Smooth muscle cell (in vitro differentiated cells): ENCODE measurements around the gene IZUMO4. TPM values are rescaled to one million over a fixed set of nuclear protein-coding genes. Genes with fewer than 3 reads are reported as not detected.

Experiments used
- DNase-seq: peaks from one replicate; lab custom pipeline; 2025; ENCODE audit not compliant: unreplicated experiment; lab: John Stamatoyannopoulos, UW
- H2AFZ ChIP-seq: fragments of 200-600 bp; sonication (generic); 2 replicates; pipeline ENCODE4 v1.6.0; 2016; ENCODE audit warnings: antibody characterized with exemption, low read depth, mild to moderate bottlenecking
- H3F3A ChIP-seq: fragments of 200-600 bp; sonication (generic); 2 replicates; pipeline ENCODE4 v1.6.0; 2017; ENCODE audit warnings: antibody characterized with exemption, low read depth
- H3K27ac ChIP-seq: fragments of 200-600 bp; sonication (generic); 2 replicates; pipeline ENCODE4 v1.5.1; 2016; ENCODE audit warnings: low read depth, mild to moderate bottlenecking
- H3K27me3 ChIP-seq: fragments of 200-600 bp; sonication (generic); 2 replicates; pipeline ENCODE4 v1.6.1; 2016; ENCODE audit warnings: low read depth, mild to moderate bottlenecking
- H3K36me3 ChIP-seq: fragments of 200-600 bp; sonication (generic); 2 replicates; pipeline ENCODE4 v1.5.1; 2016; ENCODE audit warnings: low read depth
- H3K4me1 ChIP-seq: fragments of 200-600 bp; sonication (generic); 2 replicates; pipeline ENCODE4 v1.5.1; 2016; ENCODE audit warnings: low read depth
- H3K4me2 ChIP-seq: fragments of 200-600 bp; sonication (generic); 2 replicates; pipeline ENCODE4 v1.6.0; 2016; ENCODE audit warnings: mild to moderate bottlenecking
- H3K4me3 ChIP-seq: fragments of 200-600 bp; sonication (generic); 2 replicates; pipeline ENCODE4 v1.5.1; 2016; ENCODE audit warnings: mild to moderate bottlenecking
- H3K79me2 ChIP-seq: fragments of 200-600 bp; sonication (generic); 2 replicates; pipeline ENCODE4 v1.6.0; 2016; ENCODE audit warnings: low read depth, mild to moderate bottlenecking
- H3K9ac ChIP-seq: fragments of 200-600 bp; sonication (generic); 2 replicates; pipeline ENCODE4 v1.6.0; 2016; ENCODE audit warnings: low read depth
- H3K9me3 ChIP-seq: fragments of 200-600 bp; sonication (generic); replicated peaks from 2 replicates; pipeline ENCODE4 v1.5.1; 2016; ENCODE audit warnings: low read depth
- H4K20me1 ChIP-seq: fragments of 200-600 bp; sonication (generic); 2 replicates; pipeline ENCODE4 v1.6.0; 2016; ENCODE audit warnings: low read depth
- WGBS: methylation state at CpG from one replicate; pipeline ENCODE4 v1.1.7; 2016; ENCODE audit warnings: low lambda C conversion rate; 5-methylcytosine and 5-hydroxymethylcytosine counted together
- polyA plus RNA-seq: library from polyadenylated mRNA; unstranded; fragments of >200 nt; fragmentation: Nextera tagmentation; extraction: Ambion mirVana; gene quantifications from 2 replicates; pipeline ENCODE4 v1.2.1, GENCODE V29; 2016
- total RNA-seq: library from RNA; depleted of rRNA; stranded (reverse); fragments of >200 nt; gene quantifications from 2 replicates; pipeline ENCODE4 v1.2.3, GENCODE V29; 2014
- TF ChIP-seq, protein P1 (sequence below): fragments of 200-600 bp; sonication (generic); IDR thresholded peaks from 2 replicates; pipeline ENCODE4 v1.5.1; 2017; ENCODE audit warnings: borderline replicate concordance, mild to moderate bottlenecking, antibody characterized with exemption; ENCODE audit not compliant: insufficient read depth, poor library complexity, severe bottlenecking

Gene IZUMO4
- total and polyA plus RNA-seq, 2 experiments from 2014 or later = 0.48 to 1.6 TPM

DNA sequence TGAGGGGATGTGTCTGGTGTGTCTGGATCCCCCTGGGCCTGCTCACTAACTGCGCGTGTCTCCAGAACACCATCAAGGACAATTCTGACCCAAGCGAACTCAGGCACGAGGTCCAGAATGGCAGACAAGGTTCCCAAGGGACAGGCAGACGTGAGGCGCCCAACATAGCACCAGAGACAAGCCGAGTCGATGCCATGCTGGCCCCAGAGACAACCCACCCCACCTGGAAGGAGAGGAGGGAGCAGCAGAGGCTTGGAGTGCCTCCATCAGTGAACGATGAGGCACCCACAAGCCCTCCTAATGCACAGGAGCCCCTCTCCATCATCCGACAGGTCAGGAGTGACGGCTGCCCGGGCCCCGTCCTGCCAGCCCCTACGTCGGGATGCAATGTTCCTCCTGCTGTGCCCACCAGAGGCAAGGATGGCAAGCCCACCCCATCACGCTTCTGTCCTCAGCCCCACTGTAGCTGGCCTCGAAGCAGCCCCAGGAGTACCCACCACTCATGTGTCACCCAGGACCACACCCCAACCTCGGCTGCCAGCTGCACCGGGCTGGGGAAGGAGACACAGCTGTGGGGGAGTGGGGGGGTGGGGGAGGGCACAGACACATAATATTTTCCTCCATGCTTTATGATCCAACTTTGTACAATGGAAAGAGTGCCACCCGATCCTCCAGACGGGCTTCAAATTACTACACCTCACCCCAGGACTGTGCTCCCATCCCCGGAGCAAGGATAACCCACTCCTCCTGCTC, 42.8 kb downstream of the IZUMO4 start:
- Histone ChIP-seq H3K4me2 (no peak overlapping the region), H3K36me3 (no peaks in the 10 kb centered on the region), H2AFZ (no peak overlapping the region), H3K4me3 (no peak overlapping the region), H3K27me3 (no peaks in the 10 kb centered on the region), H3K27ac (no peak overlapping the region), H4K20me1 (peaks cover 100% of the 10 kb centered on the region), H3K79me2 (peaks cover 93% of the 10 kb centered on the region), H3K9ac (no peak overlapping the region), H3K9me3 (no peaks in the 10 kb centered on the region), H3K4me1 (no peaks in the 10 kb centered on the region), H3F3A (no peaks in the 10 kb centered on the region)
- TF ChIP-seq, protein P1, sequence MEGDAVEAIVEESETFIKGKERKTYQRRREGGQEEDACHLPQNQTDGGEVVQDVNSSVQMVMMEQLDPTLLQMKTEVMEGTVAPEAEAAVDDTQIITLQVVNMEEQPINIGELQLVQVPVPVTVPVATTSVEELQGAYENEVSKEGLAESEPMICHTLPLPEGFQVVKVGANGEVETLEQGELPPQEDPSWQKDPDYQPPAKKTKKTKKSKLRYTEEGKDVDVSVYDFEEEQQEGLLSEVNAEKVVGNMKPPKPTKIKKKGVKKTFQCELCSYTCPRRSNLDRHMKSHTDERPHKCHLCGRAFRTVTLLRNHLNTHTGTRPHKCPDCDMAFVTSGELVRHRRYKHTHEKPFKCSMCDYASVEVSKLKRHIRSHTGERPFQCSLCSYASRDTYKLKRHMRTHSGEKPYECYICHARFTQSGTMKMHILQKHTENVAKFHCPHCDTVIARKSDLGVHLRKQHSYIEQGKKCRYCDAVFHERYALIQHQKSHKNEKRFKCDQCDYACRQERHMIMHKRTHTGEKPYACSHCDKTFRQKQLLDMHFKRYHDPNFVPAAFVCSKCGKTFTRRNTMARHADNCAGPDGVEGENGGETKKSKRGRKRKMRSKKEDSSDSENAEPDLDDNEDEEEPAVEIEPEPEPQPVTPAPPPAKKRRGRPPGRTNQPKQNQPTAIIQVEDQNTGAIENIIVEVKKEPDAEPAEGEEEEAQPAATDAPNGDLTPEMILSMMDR = no peak
- 98% methylated on average over 22 of the region's 22 CpGs for whole genome bisulfite sequencing
- no peak for DNase-seq

DNA sequence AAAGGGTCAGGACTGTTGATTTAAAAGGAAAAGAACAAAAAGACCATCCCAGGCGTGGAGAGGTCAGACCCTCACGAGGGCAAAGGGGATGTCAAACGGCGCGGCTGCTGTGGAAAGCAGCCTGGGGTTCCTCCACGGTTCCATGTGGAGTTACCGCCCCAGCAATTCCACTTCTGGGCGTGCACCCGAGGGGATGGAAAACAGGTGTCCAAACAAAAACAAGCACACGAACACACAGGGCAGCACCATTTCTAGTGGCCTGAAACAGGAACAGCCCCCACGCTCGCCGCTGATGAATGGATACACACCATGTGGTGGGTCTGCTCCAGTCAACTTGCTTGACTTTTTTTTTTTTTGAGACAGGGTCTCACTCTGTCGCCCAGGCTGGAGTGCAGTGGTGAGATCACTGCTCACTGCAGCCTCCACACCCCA, 43.4 kb downstream of the IZUMO4 start:
- Histone ChIP-seq H3K36me3 (no peaks in the 10 kb centered on the region), H3K9me3 (no peaks in the 10 kb centered on the region), H3K27me3 (no peaks in the 10 kb centered on the region), H3K27ac (no peak overlapping the region), H3K4me1 (no peaks in the 10 kb centered on the region), H3K4me2 (no peak overlapping the region), H4K20me1 (peaks cover 100% of the 10 kb centered on the region), H3K79me2 (peaks cover 94% of the 10 kb centered on the region), H3F3A (no peaks in the 10 kb centered on the region), H2AFZ (no peak overlapping the region), H3K9ac (no peak overlapping the region), H3K4me3 (no peak overlapping the region)
- WGBS = 99% methylated on average over 14 of the region's 14 CpGs
- TF ChIP-seq, protein P1 = no peak
- DNase-seq = no peak

DNA sequence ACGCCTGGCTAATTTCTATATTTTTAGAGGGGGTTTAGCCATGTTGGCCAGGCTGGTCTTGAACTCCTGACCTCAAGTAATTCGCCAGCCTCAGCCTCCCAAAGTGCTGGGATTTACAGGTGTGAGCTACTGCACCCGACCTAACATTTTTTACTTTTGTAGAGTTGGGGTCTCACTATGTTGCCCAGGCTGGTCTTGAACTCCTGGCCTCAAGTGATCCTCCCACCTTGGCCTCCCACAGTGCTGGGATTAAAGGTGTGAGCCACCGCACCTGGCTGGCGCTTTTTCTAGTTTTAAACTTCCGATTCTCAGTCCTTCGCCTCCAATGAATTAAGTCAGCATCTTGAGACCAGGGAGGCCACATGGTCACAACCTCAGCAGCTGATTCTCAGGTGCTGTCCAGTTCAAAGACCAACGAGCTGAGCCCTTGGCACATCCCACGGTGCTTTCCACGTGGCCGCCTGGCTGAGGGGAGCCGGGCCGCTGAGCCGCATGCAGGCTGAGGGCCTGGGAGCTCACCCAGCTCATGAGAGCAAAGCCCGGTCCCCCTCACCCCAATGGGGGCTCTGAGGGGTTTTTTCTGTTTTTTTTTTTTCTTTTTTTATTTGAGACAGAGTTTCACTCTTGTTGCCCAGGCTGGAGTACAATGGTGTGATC, 45.6 kb downstream of the IZUMO4 start:
- no peaks in the 10 kb centered on the region for H3K36me3 ChIP-seq
- no peak overlapping the region for H3K27ac ChIP-seq
- no peak overlapping the region for H3K9ac ChIP-seq
- H3K79me2 ChIP-seq = peaks cover 98% of the 10 kb centered on the region
- no peak overlapping the region for H3K4me2 ChIP-seq
- H3K4me1 ChIP-seq = no peaks in the 10 kb centered on the region
- no peak overlapping the region for H3K4me3 ChIP-seq
- no peak overlapping the region for H2AFZ ChIP-seq
- TF ChIP-seq, protein P1 = no peak
- H3K9me3 ChIP-seq = no peaks in the 10 kb centered on the region
- no peaks in the 10 kb centered on the region for H3F3A ChIP-seq
- no peak for DNase-seq
- peaks cover 100% of the 10 kb centered on the region for H4K20me1 ChIP-seq
- H3K27me3 ChIP-seq = no peaks in the 10 kb centered on the region
- WGBS = 97% methylated on average over 15 of the region's 15 CpGs
